GM20000 (cell line): ENCODE measurements around the gene MYADML2.

ENCODE experiments used
- DNase-seq: peaks from one replicate; pipeline ENCODE4 v3.0.0; 2012; ENCODE audit warnings: low spot score
- TF ChIP-seq, protein P1 (sequence below): IDR thresholded peaks from 2 replicates; pipeline ENCODE4 v1.5.1; 2012; ENCODE audit warnings: mild to moderate bottlenecking, control low read depth; ENCODE audit errors: extremely low read depth, missing control alignments

Gene MYADML2

DNA sequence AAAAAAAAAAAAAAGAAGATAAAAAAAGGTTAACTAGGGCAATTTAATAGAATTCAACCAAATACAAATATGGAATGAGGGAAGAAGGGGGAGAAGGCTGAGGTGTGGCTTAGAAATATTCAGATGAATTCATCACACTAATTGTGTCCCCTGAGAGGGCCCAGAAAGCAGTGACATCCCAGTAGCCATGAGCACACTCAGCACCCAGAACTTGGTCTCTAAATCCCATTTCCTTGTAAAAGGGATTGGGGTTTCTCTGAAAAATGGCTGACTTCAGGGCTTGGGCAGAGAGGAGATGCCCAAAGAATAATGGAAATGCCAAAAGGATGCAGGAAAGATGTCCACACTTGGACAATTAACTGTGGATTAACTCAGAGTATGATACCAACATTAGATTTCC lies 26.4 kb upstream of the MYADML2 start:
- no peak for DNase-seq
- TF ChIP-seq, protein P1, sequence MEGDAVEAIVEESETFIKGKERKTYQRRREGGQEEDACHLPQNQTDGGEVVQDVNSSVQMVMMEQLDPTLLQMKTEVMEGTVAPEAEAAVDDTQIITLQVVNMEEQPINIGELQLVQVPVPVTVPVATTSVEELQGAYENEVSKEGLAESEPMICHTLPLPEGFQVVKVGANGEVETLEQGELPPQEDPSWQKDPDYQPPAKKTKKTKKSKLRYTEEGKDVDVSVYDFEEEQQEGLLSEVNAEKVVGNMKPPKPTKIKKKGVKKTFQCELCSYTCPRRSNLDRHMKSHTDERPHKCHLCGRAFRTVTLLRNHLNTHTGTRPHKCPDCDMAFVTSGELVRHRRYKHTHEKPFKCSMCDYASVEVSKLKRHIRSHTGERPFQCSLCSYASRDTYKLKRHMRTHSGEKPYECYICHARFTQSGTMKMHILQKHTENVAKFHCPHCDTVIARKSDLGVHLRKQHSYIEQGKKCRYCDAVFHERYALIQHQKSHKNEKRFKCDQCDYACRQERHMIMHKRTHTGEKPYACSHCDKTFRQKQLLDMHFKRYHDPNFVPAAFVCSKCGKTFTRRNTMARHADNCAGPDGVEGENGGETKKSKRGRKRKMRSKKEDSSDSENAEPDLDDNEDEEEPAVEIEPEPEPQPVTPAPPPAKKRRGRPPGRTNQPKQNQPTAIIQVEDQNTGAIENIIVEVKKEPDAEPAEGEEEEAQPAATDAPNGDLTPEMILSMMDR: no peak

GRCh38 chr17:81968850-81969812 lies 22.1 kb upstream of the MYADML2 start:
- no peak for DNase-seq
- TF ChIP-seq, protein P1: no peak

GRCh38 chr17:81968396-81968745 lies 21.3 kb upstream of the MYADML2 start:
- TF ChIP-seq, protein P1: no peak
- no peak for DNase-seq

- TF ChIP-seq, protein P1: no peak
- DNase-seq: peak; percentile 95
Measured at GRCh38 chr17:81967533-81968395, 20.7 kb upstream of the MYADML2 start.

DNA sequence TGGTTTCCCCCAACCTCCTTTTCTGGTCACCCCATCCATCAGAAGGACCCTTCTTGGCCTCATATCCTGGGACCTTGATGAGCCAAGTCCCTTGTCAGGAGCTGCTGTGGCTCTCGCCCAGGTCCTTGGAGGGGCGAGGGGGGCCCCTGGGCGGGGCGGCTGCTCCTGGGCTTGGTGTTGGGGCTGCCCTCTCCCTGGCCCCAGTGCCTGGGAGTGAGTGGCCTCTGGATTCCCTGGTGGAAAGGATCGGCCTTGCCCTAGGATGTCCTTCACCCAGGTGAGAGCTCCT lies 20.2 kb upstream of the MYADML2 start:
- TF ChIP-seq, protein P1: no peak
- DNase-seq: no peak

DNA sequence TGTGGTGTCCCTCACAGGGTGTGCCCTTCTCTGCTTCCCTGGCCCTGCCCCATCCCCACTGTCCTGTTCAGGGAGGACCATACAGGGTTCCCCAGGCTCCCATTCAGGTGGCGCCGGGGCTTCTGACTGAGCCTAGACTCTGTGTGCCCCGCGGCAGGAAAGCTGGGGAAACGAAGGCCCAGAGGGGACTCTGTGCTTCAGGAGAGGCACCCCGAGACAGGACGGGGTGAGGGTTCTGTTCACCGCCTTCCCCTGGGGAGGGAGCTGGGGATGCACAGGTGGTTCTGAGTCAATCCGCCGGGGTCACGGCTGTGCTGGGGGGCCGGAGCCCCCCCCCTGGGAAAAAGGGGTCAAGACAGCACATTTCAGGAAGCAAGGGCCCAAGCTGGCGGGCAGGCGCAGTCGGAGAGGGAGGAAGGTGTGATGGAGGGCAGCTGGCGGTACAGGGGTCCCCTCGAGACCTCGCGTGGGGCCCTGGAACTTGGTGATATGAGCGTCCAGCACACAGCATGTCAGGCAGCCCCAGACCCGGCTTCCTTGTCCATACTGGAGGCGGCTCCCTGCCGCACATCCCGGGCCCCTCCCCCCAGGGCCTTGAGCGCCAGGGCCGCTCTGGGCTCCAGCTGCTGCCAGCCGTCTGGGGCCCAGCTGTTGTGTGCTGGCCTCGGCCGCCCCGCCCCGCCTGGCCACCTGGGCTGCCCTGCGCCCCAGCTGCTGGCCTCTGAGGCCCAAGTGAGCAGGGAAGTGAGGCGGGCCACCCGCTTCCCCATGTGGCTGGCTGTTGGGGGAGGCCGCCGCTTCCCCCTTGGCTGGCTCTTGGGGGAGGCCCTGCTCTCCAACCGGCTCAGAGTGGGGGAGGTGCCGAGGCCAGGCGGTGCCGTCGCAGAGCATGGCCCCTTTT lies 19.6 kb upstream of the MYADML2 start:
- TF ChIP-seq, protein P1: no peak
- peak; percentile 62 for DNase-seq
